Activated naive CD4-positive, alpha-beta T cell treated with anti-CD3 and anti-CD28 coated beads, Interleukin-2, amount 10 ng/mL, durations not matched to agents 7 days and 5 days (primary cell): ENCODE measurements around the gene TMEM151B.
"Not testable (repeated sequence)": the region's sequence is repeated elsewhere in the genome, so short reads cannot be mapped to it uniquely, and the experiment has no call there.

ENCODE experiments used
- CTCF ChIA-PET: fragments of 350-600 bp; sonication (Branson Sonifier 250); formaldehyde crosslinking; loops from one replicate; lab custom pipeline; 2021; ENCODE audit warnings: antibody characterized with exemption; lab: Charles Lee
- DNase-seq: peaks from one replicate; pipeline ENCODE4 v3.0.0-alpha.2; 2020
- H3K27ac Mint-ChIP-seq: one replicate; pipeline ENCODE4 v1.8.0; 2021; ENCODE audit warnings: mild to moderate bottlenecking, moderate library complexity, mixed read lengths
- H3K27me3 Mint-ChIP-seq: one replicate; pipeline ENCODE4 v1.8.0; 2021; ENCODE audit warnings: mild to moderate bottlenecking, mixed read lengths
- H3K36me3 Mint-ChIP-seq: one replicate; pipeline ENCODE4 v1.8.0; 2021; ENCODE audit warnings: mixed read lengths
- H3K4me1 Mint-ChIP-seq: one replicate; pipeline ENCODE4 v1.8.0; 2021; ENCODE audit warnings: mixed read lengths
- H3K4me3 Mint-ChIP-seq: one replicate; pipeline ENCODE4 v1.8.0; 2021; ENCODE audit warnings: mild to moderate bottlenecking, moderate library complexity, mixed read lengths
- H3K9me3 Mint-ChIP-seq: one replicate; pipeline ENCODE4 v1.8.0; 2021; ENCODE audit warnings: mixed read lengths

The TMEM151B gene

DNA sequence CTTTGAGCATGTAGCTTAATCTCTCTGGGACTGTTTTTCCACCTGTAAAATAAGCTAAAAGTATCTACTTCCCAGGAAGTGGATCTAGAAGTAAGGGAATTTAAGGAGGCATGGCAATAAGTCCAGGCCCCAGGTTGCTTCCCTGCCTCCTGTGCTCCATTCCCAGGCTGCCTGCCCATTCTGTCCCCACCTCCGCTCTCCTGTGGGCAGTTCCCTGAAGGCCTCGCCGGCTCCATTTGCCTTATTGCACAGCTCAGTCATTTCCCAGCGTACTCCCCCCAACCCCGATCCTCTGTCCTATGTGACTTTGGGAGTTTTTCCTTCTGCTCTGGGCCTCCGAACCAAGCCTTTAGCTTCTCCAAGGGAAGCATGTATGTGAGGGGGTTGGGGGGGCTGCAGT lies 42.2 kb upstream of the TMEM151B start:
- CTCF ChIA-PET: interaction anchor here (0.7 kb wide), 1 partner anchor 29 kb away, joined by 3 read pairs; no protein-coding TSS in a partner anchor
- peaks cover 18% of the 10 kb centered on the region for H3K4me1 Mint-ChIP-seq
- no peak overlapping the region for H3K4me3 Mint-ChIP-seq
- no peak for DNase-seq
- peaks cover 5% of the 10 kb centered on the region for H3K36me3 Mint-ChIP-seq
- H3K27me3 Mint-ChIP-seq: peaks cover 1% of the 10 kb centered on the region
- no peak overlapping the region for H3K27ac Mint-ChIP-seq
- no peaks in the 10 kb centered on the region for H3K9me3 Mint-ChIP-seq

DNA sequence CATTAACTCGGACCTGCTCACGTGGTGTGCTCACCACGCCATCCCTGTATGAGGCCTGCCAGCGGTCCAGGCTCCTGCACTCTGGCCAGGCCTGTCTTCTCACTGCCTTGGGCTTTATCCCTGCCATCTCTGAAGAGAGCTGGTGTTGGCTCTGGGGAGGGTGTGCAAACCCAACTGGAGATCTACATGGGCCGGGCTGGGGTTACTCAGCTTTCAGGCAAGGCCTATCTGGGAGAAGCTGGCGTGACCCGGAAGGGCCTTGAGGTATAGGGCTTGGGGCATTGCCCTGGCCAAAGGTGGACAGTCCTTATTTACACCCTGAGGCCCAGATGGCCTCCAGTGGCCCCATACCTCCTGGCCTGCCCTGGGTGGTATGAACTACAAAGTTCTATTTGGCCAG lies 41.8 kb upstream of the TMEM151B start:
- Mint-ChIP-seq H3K27me3 (no peaks in the 10 kb centered on the region), H3K36me3 (peaks cover 5% of the 10 kb centered on the region), H3K27ac (no peak overlapping the region), H3K4me1 (peaks cover 17% of the 10 kb centered on the region), H3K4me3 (no peak overlapping the region), H3K9me3 (no peaks in the 10 kb centered on the region)
- CTCF ChIA-PET: no interaction called here
- DNase-seq: no peak

DNA sequence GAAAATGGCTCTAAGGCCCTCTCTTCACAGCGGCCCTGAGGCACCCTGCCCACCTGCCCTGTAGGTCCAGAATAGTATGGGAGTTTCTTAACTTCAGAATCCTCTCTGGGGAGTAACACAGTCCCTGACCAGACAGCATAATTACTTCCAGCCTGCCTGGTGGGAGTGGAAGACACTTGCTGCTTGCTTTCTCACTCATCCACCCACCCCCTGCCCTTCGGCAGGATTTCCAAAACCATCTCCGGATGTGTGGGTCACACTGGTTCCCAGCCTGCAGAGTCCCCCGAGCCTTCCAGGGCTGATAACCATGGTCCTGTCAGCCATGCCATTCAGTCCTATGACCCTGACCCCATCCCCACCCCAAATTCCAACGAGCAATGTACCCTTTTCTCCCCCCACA lies 41.4 kb upstream of the TMEM151B start:
- peaks cover 5% of the 10 kb centered on the region for H3K36me3 Mint-ChIP-seq
- no peak for DNase-seq
- peaks cover 21% of the 10 kb centered on the region for H3K4me1 Mint-ChIP-seq
- no peaks in the 10 kb centered on the region for H3K27me3 Mint-ChIP-seq
- CTCF ChIA-PET: no interaction called here
- H3K4me3 Mint-ChIP-seq: no peak overlapping the region
- no peak overlapping the region for H3K27ac Mint-ChIP-seq
- H3K9me3 Mint-ChIP-seq: no peaks in the 10 kb centered on the region

DNA sequence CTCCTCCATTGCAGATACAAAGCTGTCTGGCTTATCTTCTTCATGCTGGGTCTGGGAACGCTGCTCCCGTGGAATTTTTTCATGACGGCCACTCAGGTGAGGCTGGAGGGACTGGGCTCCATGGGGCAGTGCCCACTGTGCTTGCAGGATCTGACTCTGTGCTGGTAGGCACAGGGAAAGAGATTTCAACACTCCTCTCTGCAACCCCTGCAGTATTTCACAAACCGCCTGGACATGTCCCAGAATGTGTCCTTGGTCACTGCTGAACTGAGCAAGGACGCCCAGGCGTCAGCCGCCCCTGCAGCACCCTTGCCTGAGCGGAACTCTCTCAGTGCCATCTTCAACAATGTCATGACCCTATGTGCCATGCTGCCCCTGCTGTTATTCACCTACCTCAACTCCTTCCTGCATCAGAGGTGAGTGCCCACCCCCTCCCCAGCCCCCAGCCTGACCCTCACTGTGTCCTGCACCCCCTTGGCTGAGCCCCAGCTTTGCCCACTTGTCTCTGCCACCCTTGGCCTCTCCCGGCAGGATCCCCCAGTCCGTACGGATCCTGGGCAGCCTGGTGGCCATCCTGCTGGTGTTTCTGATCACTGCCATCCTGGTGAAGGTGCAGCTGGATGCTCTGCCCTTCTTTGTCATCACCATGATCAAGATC lies 40.7 kb upstream of the TMEM151B start:
- Mint-ChIP-seq H3K27me3 (no peaks in the 10 kb centered on the region), H3K4me3 (no peak overlapping the region), H3K4me1 (peaks cover 14% of the 10 kb centered on the region), H3K27ac (no peak overlapping the region), H3K36me3 (peaks cover 5% of the 10 kb centered on the region), H3K9me3 (no peaks in the 10 kb centered on the region)
- no peak for DNase-seq
- CTCF ChIA-PET: interaction anchor here (1.1 kb wide), 1 partner anchor 57 kb away, joined by 3 read pairs; no protein-coding TSS in a partner anchor

DNA sequence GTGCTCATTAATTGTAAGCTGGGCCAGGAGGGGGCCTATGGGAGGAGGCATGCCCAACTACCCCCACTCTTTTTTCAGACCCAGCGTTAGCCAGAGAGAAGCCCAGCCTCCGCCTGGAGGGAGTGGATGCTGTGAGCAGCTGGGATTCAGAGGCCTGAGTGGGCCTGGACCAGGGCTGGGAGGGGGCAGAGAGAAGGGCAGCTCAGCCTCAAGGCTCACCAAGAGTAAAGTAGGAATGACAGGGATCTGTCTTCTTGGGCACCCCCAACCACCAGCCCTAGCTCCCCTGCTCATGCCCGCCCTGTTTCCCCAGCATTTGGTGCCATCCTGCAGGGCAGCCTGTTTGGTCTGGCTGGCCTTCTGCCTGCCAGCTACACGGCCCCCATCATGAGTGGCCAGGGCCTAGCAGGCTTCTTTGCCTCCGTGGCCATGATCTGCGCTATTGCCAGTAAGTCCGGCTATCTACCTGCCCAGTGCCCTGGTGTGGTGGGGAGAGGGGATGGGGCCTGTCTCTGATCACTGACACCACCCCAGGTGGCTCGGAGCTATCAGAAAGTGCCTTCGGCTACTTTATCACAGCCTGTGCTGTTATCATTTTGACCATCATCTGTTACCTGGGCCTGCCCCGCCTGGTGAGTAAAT lies 40.1 kb upstream of the TMEM151B start:
- peaks cover 5% of the 10 kb centered on the region for H3K36me3 Mint-ChIP-seq
- H3K9me3 Mint-ChIP-seq: no peaks in the 10 kb centered on the region
- peaks cover 8% of the 10 kb centered on the region for H3K4me1 Mint-ChIP-seq
- no peak overlapping the region for H3K4me3 Mint-ChIP-seq
- DNase-seq: no peak
- CTCF ChIA-PET: interaction anchor here (1.1 kb wide), 1 partner anchor 57 kb away, joined by 3 read pairs; no protein-coding TSS in a partner anchor
- no peaks in the 10 kb centered on the region for H3K27me3 Mint-ChIP-seq
- no peak overlapping the region for H3K27ac Mint-ChIP-seq

DNA sequence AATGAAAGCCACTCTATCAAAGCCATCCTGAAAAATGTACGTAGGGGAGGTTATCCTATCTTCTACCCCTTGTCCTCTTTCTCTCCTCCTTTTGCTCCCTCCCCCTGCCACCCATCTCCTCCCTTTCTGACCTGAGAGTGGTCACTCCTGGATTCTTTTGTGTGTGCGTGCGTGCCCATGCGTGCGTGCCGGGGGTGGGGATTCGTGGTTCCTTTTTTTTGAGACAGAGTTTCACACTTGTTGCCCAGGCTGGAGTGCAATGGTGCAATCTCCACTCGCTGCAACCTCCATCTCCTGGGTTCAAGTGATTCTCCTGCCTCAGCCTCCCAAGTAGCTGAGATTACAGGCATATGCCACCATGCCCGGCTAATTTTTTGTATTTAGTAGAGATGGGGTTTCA lies 38.8 kb upstream of the TMEM151B start:
- CTCF ChIA-PET: interaction anchor here (0.8 to 1.1 kb wide), 2 partner anchors 10 to 81 kb away, joined by 3 read pairs; partner anchors contain the start of gene AARS2
- not testable (repeated sequence) for H3K9me3 Mint-ChIP-seq, H3K4me1 Mint-ChIP-seq, H3K27me3 Mint-ChIP-seq, H3K4me3 Mint-ChIP-seq, H3K36me3 Mint-ChIP-seq, DNase-seq, H3K27ac Mint-ChIP-seq

DNA sequence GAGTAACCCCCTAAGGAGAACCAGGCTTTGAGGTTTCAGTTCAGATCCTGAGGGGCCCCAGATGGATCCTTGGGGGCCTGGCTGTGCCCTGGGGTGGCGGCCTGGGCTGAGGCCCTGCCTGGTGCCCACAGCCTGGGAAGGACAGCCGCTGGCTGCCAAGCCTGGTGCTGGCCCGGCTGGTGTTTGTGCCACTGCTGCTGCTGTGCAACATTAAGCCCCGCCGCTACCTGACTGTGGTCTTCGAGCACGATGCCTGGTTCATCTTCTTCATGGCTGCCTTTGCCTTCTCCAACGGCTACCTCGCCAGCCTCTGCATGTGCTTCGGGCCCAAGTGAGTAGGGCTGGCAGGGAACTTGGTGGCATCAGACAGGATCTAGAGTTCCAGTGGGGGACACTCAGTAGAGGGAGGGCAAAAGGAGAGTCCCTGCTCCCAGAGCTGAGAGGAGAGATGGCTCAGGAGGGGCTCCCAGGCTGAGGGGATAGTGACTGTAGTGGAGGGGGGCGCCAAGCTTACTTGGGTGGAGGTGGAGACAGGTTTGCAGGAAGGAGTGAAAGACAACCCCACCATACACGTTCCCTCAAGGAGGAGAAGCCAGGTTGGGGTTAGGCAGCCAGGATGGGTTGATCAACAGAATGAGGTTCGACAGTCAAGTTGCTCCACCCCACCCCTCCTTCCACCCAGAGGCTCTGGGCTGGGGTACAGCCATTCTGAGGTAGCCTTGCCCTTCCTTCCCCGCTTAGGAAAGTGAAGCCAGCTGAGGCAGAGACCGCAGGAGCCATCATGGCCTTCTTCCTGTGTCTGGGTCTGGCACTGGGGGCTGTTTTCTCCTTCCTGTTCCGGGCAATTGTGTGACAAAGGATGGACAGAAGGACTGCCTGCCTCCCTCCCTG lies 37.3 kb upstream of the TMEM151B start:
- Mint-ChIP-seq H3K27me3 (no peaks in the 10 kb centered on the region), H3K9me3 (no peaks in the 10 kb centered on the region), H3K36me3 (peaks cover 8% of the 10 kb centered on the region), H3K4me3 (no peak overlapping the region), H3K27ac (peak overlapping the region; percentile 64), H3K4me1 (peaks cover 18% of the 10 kb centered on the region)
- DNase-seq: no peak
- CTCF ChIA-PET: no interaction called here

DNA sequence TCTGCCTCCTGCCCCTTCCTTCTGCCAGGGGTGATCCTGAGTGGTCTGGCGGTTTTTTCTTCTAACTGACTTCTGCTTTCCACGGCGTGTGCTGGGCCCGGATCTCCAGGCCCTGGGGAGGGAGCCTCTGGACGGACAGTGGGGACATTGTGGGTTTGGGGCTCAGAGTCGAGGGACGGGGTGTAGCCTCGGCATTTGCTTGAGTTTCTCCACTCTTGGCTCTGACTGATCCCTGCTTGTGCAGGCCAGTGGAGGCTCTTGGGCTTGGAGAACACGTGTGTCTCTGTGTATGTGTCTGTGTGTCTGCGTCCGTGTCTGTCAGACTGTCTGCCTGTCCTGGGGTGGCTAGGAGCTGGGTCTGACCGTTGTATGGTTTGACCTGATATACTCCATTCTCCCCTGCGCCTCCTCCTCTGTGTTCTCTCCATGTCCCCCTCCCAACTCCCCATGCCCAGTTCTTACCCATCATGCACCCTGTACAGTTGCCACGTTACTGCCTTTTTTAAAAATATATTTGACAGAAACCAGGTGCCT lies 36.6 kb upstream of the TMEM151B start:
- CTCF ChIA-PET: interaction anchor here (0.8 to 3.1 kb wide), 2 partner anchors 9 to 61 kb away, joined by 3 to 16 read pairs; no protein-coding TSS in a partner anchor
- no peak overlapping the region for H3K4me3 Mint-ChIP-seq
- no peak for DNase-seq
- H3K4me1 Mint-ChIP-seq: peaks cover 24% of the 10 kb centered on the region
- H3K36me3 Mint-ChIP-seq: peaks cover 8% of the 10 kb centered on the region
- peak overlapping the region; percentile 64 for H3K27ac Mint-ChIP-seq
- no peaks in the 10 kb centered on the region for H3K27me3 Mint-ChIP-seq
- H3K9me3 Mint-ChIP-seq: no peaks in the 10 kb centered on the region

DNA sequence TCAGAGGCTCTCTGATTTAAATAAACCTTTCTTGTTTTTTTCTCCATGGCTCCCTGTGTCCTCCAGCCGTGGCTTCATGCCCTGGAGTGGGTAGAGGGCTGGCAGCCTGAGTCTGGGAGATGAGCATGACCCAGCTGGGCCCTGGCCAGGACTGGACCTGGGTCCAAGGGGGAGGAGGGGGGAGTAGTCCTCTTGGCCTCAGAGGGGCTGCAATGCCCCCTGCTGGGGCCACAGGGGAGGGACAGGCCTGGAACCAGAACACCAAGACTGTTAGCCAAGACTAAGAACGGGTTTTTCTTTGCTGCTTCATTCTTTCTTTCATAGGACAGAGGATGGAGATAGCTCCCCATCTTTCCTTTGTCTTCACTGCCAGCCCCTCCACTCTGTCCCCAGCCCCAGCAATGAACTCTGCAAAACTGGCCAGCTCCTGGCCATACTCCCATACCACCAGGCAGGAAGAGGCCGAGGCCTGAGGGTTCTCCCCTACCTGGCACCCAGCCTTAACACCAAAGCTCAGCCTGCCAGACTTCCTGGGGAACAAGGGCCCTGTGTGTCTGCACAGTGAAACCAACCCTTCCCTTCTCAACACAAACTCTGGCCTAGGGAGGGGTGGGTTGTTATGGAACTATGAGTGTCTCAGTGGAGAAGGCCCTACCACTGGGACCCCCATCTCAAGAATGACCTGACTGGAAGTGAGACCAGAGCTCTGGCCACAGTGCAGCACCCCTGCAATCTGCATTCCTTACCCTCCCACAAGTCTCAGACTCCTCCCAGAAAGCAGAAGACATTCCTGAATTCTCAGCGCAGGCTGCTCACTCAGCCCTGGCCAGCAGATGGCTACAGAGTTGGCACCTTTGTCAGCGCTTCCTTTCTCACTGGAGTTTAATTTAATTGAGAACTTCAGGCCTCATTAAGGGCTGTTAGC lies 35.9 kb upstream of the TMEM151B start:
- H3K27ac Mint-ChIP-seq: peak overlapping the region; percentile 8
- H3K27me3 Mint-ChIP-seq: no peaks in the 10 kb centered on the region
- CTCF ChIA-PET: interaction anchor here (0.6 to 3.1 kb wide), 11 partner anchors 10 to 391 kb away, joined by 3 to 16 read pairs (median 3); partner anchors contain the start of gene HSP90AB1
- H3K4me1 Mint-ChIP-seq: peaks cover 24% of the 10 kb centered on the region
- H3K36me3 Mint-ChIP-seq: peaks cover 6% of the 10 kb centered on the region
- no peak for DNase-seq
- no peak overlapping the region for H3K4me3 Mint-ChIP-seq
- H3K9me3 Mint-ChIP-seq: no peaks in the 10 kb centered on the region

DNA sequence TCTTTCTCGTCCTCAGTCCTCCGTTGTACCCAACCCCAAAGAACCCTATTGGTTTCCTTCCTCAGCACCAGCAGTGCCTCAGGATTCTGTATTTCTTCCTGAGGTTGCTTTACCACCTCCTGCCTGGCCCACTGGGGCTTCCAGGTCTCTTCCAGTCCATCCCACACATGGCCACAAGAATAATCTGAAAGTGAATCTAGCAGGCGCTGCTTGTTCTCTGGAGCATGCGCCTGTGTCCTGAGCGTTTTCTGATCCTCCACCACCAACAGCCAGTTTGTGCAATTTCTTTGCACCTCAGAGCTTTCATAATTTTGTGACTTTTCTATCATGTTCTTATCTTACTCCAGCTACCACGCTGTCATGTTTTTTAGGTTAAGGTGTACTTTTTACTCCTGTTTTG lies 35.0 kb upstream of the TMEM151B start:
- CTCF ChIA-PET: interaction anchor here (0.6 to 3.1 kb wide), 11 partner anchors 10 to 392 kb away, joined by 3 to 16 read pairs (median 3); partner anchors contain the start of gene HSP90AB1
- H3K9me3 Mint-ChIP-seq: no peaks in the 10 kb centered on the region
- DNase-seq: no peak
- H3K4me3 Mint-ChIP-seq: no peak overlapping the region
- peaks cover 24% of the 10 kb centered on the region for H3K4me1 Mint-ChIP-seq
- H3K27ac Mint-ChIP-seq: no peak overlapping the region
- no peaks in the 10 kb centered on the region for H3K27me3 Mint-ChIP-seq
- peaks cover 6% of the 10 kb centered on the region for H3K36me3 Mint-ChIP-seq

DNA sequence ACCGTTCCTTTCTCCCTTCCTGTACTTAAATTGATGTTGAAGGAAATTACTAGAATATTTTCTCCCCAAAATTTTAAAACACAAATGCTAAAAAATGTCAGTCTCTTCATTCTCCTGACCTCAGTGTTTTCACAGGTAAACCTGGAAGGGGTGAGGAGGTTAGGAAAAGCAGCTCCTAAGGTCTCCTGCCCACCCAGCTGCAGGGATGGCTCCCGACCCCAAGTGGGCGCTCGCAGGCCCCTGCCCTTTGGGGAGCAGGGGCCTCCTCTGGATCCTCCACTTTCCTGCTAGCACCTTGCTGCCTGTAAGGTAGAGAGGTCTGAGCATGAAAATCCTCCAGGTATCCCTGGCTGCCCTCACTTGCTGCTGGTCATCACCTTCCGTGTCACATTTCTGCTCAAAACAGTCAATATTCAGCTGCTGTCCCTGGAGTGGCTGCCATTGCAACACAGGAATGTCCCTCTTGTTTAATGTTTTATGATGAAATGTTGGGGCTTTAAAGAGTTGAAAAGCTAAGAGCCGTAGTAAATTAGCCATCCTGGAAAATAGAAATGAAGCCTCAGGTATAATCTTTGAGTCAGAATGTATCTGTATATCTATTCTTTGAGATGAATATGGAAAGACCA lies 34.2 kb upstream of the TMEM151B start:
- CTCF ChIA-PET: interaction anchor here (1.2 to 3.1 kb wide), 5 partner anchors 9 to 63 kb away, joined by 3 to 16 read pairs (median 4); no protein-coding TSS in a partner anchor
- Mint-ChIP-seq H3K27me3 (no peaks in the 10 kb centered on the region), H3K4me1 (peaks cover 24% of the 10 kb centered on the region), H3K27ac (no peak overlapping the region), H3K9me3 (no peaks in the 10 kb centered on the region), H3K4me3 (no peak overlapping the region), H3K36me3 (peaks cover 6% of the 10 kb centered on the region)
- no peak for DNase-seq

DNA sequence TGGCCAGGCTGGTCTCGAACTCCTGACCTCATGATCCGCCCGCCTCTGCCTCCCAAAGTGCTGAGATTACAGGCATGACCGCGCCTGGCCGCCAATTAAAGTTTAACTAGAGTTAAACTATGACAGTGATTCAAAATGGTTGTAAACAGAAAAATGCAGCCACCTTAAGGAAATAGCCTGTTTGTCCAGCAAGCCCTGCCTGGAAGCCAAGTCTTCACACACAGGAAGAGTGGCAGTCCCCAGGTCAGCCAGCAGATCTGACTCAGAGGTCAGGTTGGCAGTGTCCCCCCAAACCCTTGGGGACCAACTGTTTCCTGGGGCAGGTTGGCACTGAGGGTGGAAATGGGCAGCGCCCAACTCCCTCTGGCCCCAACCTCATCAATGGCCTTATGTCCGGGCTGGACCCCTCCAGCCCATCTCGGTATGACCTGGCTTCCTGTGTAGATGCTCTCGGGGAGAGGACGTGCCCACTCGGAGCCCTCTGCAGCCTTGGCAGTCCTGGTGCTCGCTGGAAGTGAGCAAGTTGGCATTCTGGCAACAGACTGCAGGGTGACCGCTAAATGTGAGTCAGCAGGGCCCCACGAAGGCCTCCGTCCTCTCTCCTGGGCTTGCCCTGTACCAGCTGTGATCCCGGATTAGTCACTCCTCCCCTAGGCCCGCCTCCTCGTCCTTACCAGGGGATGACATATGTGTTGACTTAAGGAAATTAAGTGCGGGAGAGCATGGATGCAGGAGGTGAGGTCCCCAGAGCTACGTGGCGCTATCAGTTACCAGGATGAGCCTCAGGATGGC lies 33.0 kb upstream of the TMEM151B start:
- peaks cover 5% of the 10 kb centered on the region for H3K36me3 Mint-ChIP-seq
- no peaks in the 10 kb centered on the region for H3K9me3 Mint-ChIP-seq
- H3K4me3 Mint-ChIP-seq: peak overlapping the region; percentile 79
- peaks cover 24% of the 10 kb centered on the region for H3K4me1 Mint-ChIP-seq
- CTCF ChIA-PET: interaction anchor here (0.6 to 3.1 kb wide), 16 partner anchors 8 to 140 kb away, joined by 3 to 16 read pairs (median 4); partner anchors contain the start of genes HSP90AB1, SLC29A1 and SLC35B2
- peak overlapping the region; percentile 91 for H3K27ac Mint-ChIP-seq
- peaks cover 8% of the 10 kb centered on the region for H3K27me3 Mint-ChIP-seq
- DNase-seq: peak; percentile 75
